Endothelial cell of umbilical vein (primary cell): Measurements from ENCODE around the gene ANO7. TPM values are rescaled to one million over a fixed set of nuclear protein-coding genes. Genes with fewer than 3 reads are reported as not detected.

Experiments
- BruUV-seq: library from RNA; stranded (reverse); fragments of 400-500 nt; replicated peaks from 2 replicates; lab custom pipeline; 2021; lab: Mats Ljungman, UMichigan
- CTCF ChIA-PET: fragments of 300-600, 350-600 bp; sonication (Branson Sonifier 250); formaldehyde crosslinking; loops from one replicate; lab custom pipeline; 2021; ENCODE audit warnings: antibody characterized with exemption, inconsistent platforms; lab: Charles Lee
- POLR2A ChIA-PET: fragments of 300-600, 350-600 bp; sonication (Branson Sonifier 250); formaldehyde crosslinking; loops from one replicate; lab custom pipeline; 2021; ENCODE audit warnings: antibody characterized with exemption, inconsistent platforms; lab: Charles Lee
- DNase-seq: peaks from one replicate; pipeline ENCODE4 v3.0.0-alpha.2; 2011; ENCODE audit warnings: low read depth, low spot score
- FAIRE-seq: peaks from 2 replicates; lab custom pipeline; 2011; peaks lifted over from hg19 to GRCh38; lab: Jason Lieb, UNC
- H2AFZ ChIP-seq: 2 replicates; pipeline ENCODE4 v1.6.0; 2012; ENCODE audit warnings: low read depth, low read length, control low read depth, inconsistent platforms
- H3K27ac ChIP-seq: 2 replicates; pipeline ENCODE4 v1.5.1; 2011; ENCODE audit warnings: low read depth, mild to moderate bottlenecking, control low read depth, low read length, moderate library complexity; ENCODE audit not compliant: insufficient read depth
- H3K27me3 ChIP-seq, 2 experiments: 2 replicates each; pipeline versions ENCODE4 v1.6.0 to v1.6.1; 2011; ENCODE audit warnings: low read length in 2 of 2, mixed read lengths in 1 of 2; ENCODE audit not compliant: control insufficient read depth in 2 of 2, insufficient read depth in 2 of 2
- H3K36me3 ChIP-seq, 2 experiments: 2 replicates in 1 of 2; 3 replicates in 1 of 2; pipeline ENCODE4 v1.5.1; 2011; ENCODE audit warnings: low read length in 2 of 2, mild to moderate bottlenecking in 1 of 2, moderate library complexity in 1 of 2; ENCODE audit not compliant: control insufficient read depth in 2 of 2, insufficient read depth in 2 of 2; ENCODE audit errors: extremely low read depth in 1 of 2
- H3K4me1 ChIP-seq: 3 replicates; pipeline ENCODE4 v1.5.1; 2011; ENCODE audit warnings: mild to moderate bottlenecking, low read length; ENCODE audit not compliant: control insufficient read depth, insufficient read depth; ENCODE audit errors: extremely low read depth
- H3K4me2 ChIP-seq: 2 replicates; pipeline ENCODE4 v1.6.1; 2011; ENCODE audit warnings: low read length, control low read depth, mixed read lengths; ENCODE audit not compliant: insufficient read depth
- H3K4me3 ChIP-seq, 3 experiments: fragments of 200-600 bp in 1 of 3; sonication (generic), shearing (Covaris generic) in 1 of 3; replicated peaks in 1 of 3; 2 replicates each; pipeline ENCODE4 v1.5.1; 2011 to 2016; ENCODE audit warnings: control low read depth in 3 of 3, low read length in 3 of 3, mild to moderate bottlenecking in 2 of 3, inconsistent platforms in 1 of 3, low read depth in 1 of 3, moderate library complexity in 1 of 3; ENCODE audit not compliant: insufficient read depth in 1 of 3
- H3K79me2 ChIP-seq: 2 replicates; pipeline ENCODE4 v1.6.0; 2012; ENCODE audit warnings: low read length, inconsistent platforms; ENCODE audit not compliant: control insufficient read depth, insufficient read depth
- H3K9ac ChIP-seq: replicated peaks from 2 replicates; pipeline ENCODE3; 2011; ENCODE audit warnings: low read length, control low read depth; ENCODE audit not compliant: insufficient read depth; ENCODE audit errors: extremely low read depth
- H3K9me1 ChIP-seq: replicated peaks from 3 replicates; pipeline ENCODE4 v1.6.0; 2011; ENCODE audit warnings: mild to moderate bottlenecking, low read length; ENCODE audit not compliant: control insufficient read depth, insufficient read depth; ENCODE audit errors: extremely low read depth
- H3K9me3 ChIP-seq: replicated peaks from 2 replicates; pipeline ENCODE4 v1.5.1; 2012; ENCODE audit warnings: low read length, inconsistent platforms; ENCODE audit not compliant: control insufficient read depth, insufficient read depth
- H4K20me1 ChIP-seq: replicated peaks from 2 replicates; pipeline ENCODE3; 2011; ENCODE audit warnings: mild to moderate bottlenecking, low read length; ENCODE audit not compliant: control insufficient read depth, insufficient read depth; ENCODE audit errors: extremely low read depth
- CTCF ChIP-seq, 2 donors: IDR thresholded peaks; 1 replicate in 1 of 2; 2 replicates in 1 of 2; pipeline ENCODE4 v1.5.1; 2011; ENCODE audit warnings: low read length in 2 of 2, mild to moderate bottlenecking in 2 of 2, moderate library complexity in 2 of 2, control low read depth in 1 of 2, inconsistent platforms in 1 of 2, low read depth in 1 of 2; ENCODE audit not compliant: insufficient read depth in 1 of 2; ENCODE audit errors: extremely low read depth in 1 of 2
- EZH2 ChIP-seq: IDR thresholded peaks from 2 replicates; pipeline ENCODE4 v1.6.1; 2012; ENCODE audit warnings: borderline replicate concordance, low read depth, mild to moderate bottlenecking, moderate library complexity, low read length, inconsistent platforms; ENCODE audit not compliant: severe bottlenecking
- FOS ChIP-seq: IDR thresholded peaks from 2 replicates; pipeline ENCODE4 v1.6.1; 2011; ENCODE audit warnings: mild to moderate bottlenecking, low read length, moderate library complexity, borderline replicate concordance; ENCODE audit not compliant: insufficient read depth
- GATA2 ChIP-seq: IDR thresholded peaks from 2 replicates; pipeline ENCODE4 v1.7.0; 2011; ENCODE audit warnings: low read depth, mild to moderate bottlenecking, moderate library complexity, mixed read lengths, low read length; ENCODE audit not compliant: insufficient read length, insufficient read depth
- JUN ChIP-seq: IDR thresholded peaks from 2 replicates; pipeline ENCODE4 v1.6.1; 2011; ENCODE audit warnings: borderline replicate concordance, low read depth; ENCODE audit not compliant: insufficient read length, insufficient read depth
- MAX ChIP-seq: IDR thresholded peaks from 2 replicates; pipeline ENCODE4 v1.6.1; 2011; ENCODE audit not compliant: insufficient read depth, insufficient read length
- MYC ChIP-seq: IDR thresholded peaks from one replicate; pipeline ENCODE4 v1.6.1; 2011; ENCODE audit warnings: mild to moderate bottlenecking, low read depth, low read length
- POLR2A ChIP-seq: IDR thresholded peaks from 2 replicates; pipeline ENCODE4 v1.6.1; 2012; ENCODE audit warnings: low read depth, mild to moderate bottlenecking, control low read depth, low read length
- POLR2AphosphoS5 ChIP-seq: IDR thresholded peaks from 2 replicates; pipeline ENCODE4 v1.6.1; 2012; ENCODE audit warnings: low read depth, mild to moderate bottlenecking, control low read depth, low read length, moderate library complexity; ENCODE audit not compliant: insufficient read depth
- dilution Hi-C: fragments of 300-500 bp; cut with MboI; formaldehyde crosslinking; loops from one replicate; pipeline ENCODE4 v1.15.0; 2019; ENCODE audit warnings: low sequenced_read_pairs; ENCODE audit not compliant: extremely low pct_ligation_motif_present
- intact Hi-C: fragments of 100-400 bp; cut with micrococcal nuclease; formaldehyde crosslinking; loops from one replicate; pipeline ENCODE4 v1.10.0; 2022
- polyA plus RNA-seq, 4 experiments: library from polyadenylated mRNA; depleted of rRNA in 3 of 4; stranded (reverse) in 3 of 4; unstranded in 1 of 4; fragments of >200 nt; gene quantifications; 2 replicates each; pipeline versions ENCODE4 v1.2.1 to v1.2.3, GENCODE V29; 2011 to 2012; ENCODE audit warnings: missing spikeins in 1 of 4
- total RNA-seq: library from RNA; stranded (reverse); gene quantifications from 2 replicates; pipeline ENCODE4 v1.2.3, GENCODE V29; 2021

ANO7 gene
- total and polyA plus RNA-seq, 2 donors (not counting 3 experiments of a cell fraction or from before 2014, with no cell fraction given) = 0.81 to 2.5 TPM

GRCh38 chr2:241156971-241157441 is 31.5 kb upstream of the ANO7 start:
- POLR2A ChIA-PET = no interaction called here

More at GRCh38 chr2:241156971-241157441, 31.5 kb upstream of the ANO7 start:
- H4K20me1 ChIP-seq = no peaks in the 10 kb centered on the region
- no peaks in the 10 kb centered on the region for H3K9me3 ChIP-seq
- no peaks in the 10 kb centered on the region for H3K27me3 ChIP-seq
- FAIRE-seq (no peak), DNase-seq (no peak)
- peaks cover 3 to 14% of the 10 kb centered on the region in 2 experiments for H3K36me3 ChIP-seq
- no peak overlapping the region for H3K4me3 ChIP-seq
- no peak overlapping the region for H3K9ac ChIP-seq
- no peak overlapping the region for H3K4me2 ChIP-seq
- intact Hi-C loops (loop anchor here (1.0 kb wide), 1 partner anchor 8 kb away; the partner anchor contains the start of gene PASK), dilution Hi-C loops (no loop called here)
- BruUV-seq = no TSS peak
- peaks cover 7% of the 10 kb centered on the region for H3K4me1 ChIP-seq
- peaks cover under 1% of the 10 kb centered on the region for H3K79me2 ChIP-seq
- H3K27ac ChIP-seq = no peak overlapping the region
- CTCF ChIA-PET = interaction anchor here (0.7 to 1.3 kb wide), 4 partner anchors 12 to 503 kb away, joined by 3 read pairs; no protein-coding TSS in a partner anchor
- no peaks in the 10 kb centered on the region for H3K9me1 ChIP-seq
- H2AFZ ChIP-seq = no peak overlapping the region
- no peak for TF ChIP-seq POLR2AphosphoS5
- no peak for TF ChIP-seq EZH2
- no peak for TF ChIP-seq MYC
- no peak for TF ChIP-seq CTCF (IDR thresholded peaks at IDR 0.05; ENCODE audit: extremely low read depth in 1 of 2, insufficient read depth in 1 of 2, low read depth in 1 of 2, low read length in 2 of 2)
- TF ChIP-seq FOS = no peak
- no peak for TF ChIP-seq GATA2
- TF ChIP-seq JUN = no peak
- TF ChIP-seq POLR2A = no peak
- TF ChIP-seq MAX = no peak
